ENCODE data around the gene SPOCD1.

SPOCD1 gene

DNA sequence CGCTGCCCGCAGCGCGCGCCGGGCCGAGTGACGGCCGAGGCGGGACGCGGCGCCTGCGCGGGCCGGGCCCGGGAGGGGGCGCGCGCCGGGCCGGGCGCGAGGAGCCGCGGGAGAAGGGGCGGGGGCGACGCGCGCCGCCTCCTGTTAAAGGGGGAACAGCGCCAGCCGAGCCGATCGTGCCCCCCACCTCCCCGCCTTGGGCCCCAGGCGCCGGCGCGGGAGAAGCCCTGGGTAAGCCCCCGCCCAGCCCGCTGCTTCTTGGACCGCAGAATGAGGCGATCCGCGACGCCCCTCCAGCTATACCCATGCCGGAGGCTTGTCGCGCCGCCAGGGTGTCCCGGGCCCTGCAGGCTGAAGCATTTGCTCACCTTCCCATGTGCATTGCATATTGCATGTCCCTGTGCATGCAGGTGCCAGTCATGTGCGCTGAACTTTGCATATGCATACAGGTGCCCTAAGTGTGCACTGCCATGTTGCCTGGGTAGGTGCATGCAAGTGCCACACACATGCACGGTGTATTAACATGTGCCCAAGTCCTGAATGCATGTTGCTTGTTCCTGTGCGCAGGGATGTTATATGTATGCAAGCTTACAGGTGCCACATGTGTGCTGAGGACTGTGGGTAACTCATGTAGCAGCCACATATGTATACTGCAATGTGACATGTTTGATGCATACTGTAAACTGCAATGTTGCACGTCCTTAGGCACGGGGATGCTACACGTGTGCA, 51.3 kb downstream of the SPOCD1 start, which contains the start of gene ADGRB2:
Gene ADGRB2 (minus strand): TSS at position 29 of the 729 bp plus-strand sequence. CDS start 7,119 bp downstream, outside the sequence.
- H3K9me3 ChIP-seq, result no peaks in the 10 kb centered on the region
- no peak for TF ChIP-seq CTCF (IDR thresholded peaks at IDR 0.05; ENCODE audit: low read depth, low read length)
- peak within 1 kb of the TSS; percentile 76 for H3K4me3 ChIP-seq (ENCODE audit: low read depth, low read length)
- peak; percentile 49 for DNase-seq
- H3K27me3 ChIP-seq, result no peaks in the 10 kb centered on the region
- peaks cover 33% of the 10 kb centered on the region for H3K4me1 ChIP-seq
- H3K36me3 ChIP-seq, result no peaks in the 10 kb centered on the region

GRCh38 chr1:31763671-31764311, 52.0 kb downstream of the SPOCD1 start:
- no peaks in the 10 kb centered on the region for H3K36me3 ChIP-seq
- H3K27me3 ChIP-seq, result no peaks in the 10 kb centered on the region
- peaks cover 27% of the 10 kb centered on the region for H3K4me1 ChIP-seq
- no peaks in the 10 kb centered on the region for H3K9me3 ChIP-seq
- H3K4me3 ChIP-seq (ENCODE audit: low read depth, low read length), result peak overlapping the region; percentile 76
- no peak for TF ChIP-seq CTCF (IDR thresholded peaks at IDR 0.05; ENCODE audit: low read depth, low read length)
- DNase-seq, result peak; percentile 20

DNA sequence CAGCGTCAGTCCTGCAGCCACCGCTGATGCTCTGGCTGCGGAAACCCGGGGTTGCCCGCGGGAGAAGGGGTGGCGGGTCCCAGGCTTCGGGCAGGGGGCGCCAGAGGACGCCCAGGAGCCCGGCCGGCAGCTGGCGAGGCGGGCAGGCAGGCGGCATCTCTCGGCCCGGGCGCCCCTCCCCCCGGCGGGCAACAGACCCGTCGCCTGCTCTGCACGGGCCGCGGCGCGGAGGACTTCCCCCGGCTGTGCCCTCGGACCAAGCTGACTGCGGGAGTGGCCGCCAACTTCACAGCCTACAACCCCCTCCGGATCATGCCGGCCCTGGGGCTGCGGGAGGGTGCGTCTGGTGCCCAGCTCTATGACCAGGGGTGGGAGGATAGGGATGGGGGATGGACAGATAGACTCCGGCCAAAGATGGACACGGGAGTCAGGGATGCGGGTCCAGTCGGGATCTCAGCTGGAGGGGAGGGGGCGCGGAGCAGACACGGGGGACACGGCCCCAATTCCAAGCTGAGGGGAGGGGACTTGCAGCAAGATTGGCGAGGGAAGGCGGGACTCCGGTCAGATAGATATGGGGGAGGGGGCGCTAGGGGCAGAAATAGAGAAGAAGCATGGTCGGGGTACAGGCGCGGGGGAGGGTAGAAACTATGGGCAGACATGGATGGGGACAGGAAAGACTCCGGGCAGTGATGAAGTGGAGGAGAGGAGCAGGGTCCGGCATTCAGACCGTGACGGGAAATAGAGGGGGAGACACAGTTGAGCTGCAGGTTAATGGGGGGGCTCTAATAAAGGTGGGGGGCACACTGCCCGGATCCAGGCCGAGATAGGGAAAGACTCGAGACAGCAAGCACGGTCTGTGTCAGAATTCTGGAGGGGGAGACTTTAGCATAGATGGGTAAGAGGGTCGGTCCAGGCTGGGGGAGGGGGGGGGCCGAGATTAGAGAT, 52.8 kb downstream of the SPOCD1 start:
- Histone ChIP-seq H3K9me3 (no peaks in the 10 kb centered on the region), H3K36me3 (no peaks in the 10 kb centered on the region), H3K27me3 (no peaks in the 10 kb centered on the region), H3K4me1 (peaks cover 27% of the 10 kb centered on the region), H3K4me3 (ENCODE audit: low read depth, low read length) (peak overlapping the region; percentile 76)
- peak; percentile 45 for TF ChIP-seq CTCF (IDR thresholded peaks at IDR 0.05; ENCODE audit: low read depth, low read length)
- peak; percentile 90 for DNase-seq

- H3K4me3 ChIP-seq (ENCODE audit: low read depth, low read length), result peak overlapping the region; percentile 38
Measured at GRCh38 chr1:31762323-31762722, 53.5 kb downstream of the SPOCD1 start.

GRCh38 chr1:31761883-31762282, 53.9 kb downstream of the SPOCD1 start:
- H3K4me3 ChIP-seq (ENCODE audit: low read depth, low read length), result peak overlapping the region; percentile 38

More at GRCh38 chr1:31762323-31762722, 53.5 kb downstream of the SPOCD1 start:
- H3K9me3 ChIP-seq, result no peaks in the 10 kb centered on the region
- DNase-seq, result no peak
- no peaks in the 10 kb centered on the region for H3K27me3 ChIP-seq
- no peak for TF ChIP-seq CTCF (IDR thresholded peaks at IDR 0.05; ENCODE audit: low read depth, low read length)
- no peaks in the 10 kb centered on the region for H3K36me3 ChIP-seq
- peaks cover 24% of the 10 kb centered on the region for H3K4me1 ChIP-seq

More at GRCh38 chr1:31761883-31762282, 53.9 kb downstream of the SPOCD1 start:
- no peaks in the 10 kb centered on the region for H3K36me3 ChIP-seq
- no peak for DNase-seq
- H3K9me3 ChIP-seq, result no peaks in the 10 kb centered on the region
- no peaks in the 10 kb centered on the region for H3K27me3 ChIP-seq
- TF ChIP-seq CTCF (IDR thresholded peaks at IDR 0.05; ENCODE audit: low read depth, low read length), result no peak
- H3K4me1 ChIP-seq, result peaks cover 20% of the 10 kb centered on the region
